Muscle of leg (tissue), 11 donors: ENCODE data around the gene LRRC46. TPM values are rescaled to one million over a fixed set of nuclear protein-coding genes. Genes with fewer than 3 reads are reported as not detected.

ENCODE experiments used
- DNase-seq: peaks from one replicate; pipeline ENCODE4 v3.0.0; 2013
- H3K27ac ChIP-seq: one replicate; pipeline ENCODE4 v1.5.1; 2013; ENCODE audit warnings: mild to moderate bottlenecking, low read length, control low read depth
- H3K27me3 ChIP-seq: one replicate; pipeline ENCODE4 v1.6.1; 2013; ENCODE audit warnings: low read length; ENCODE audit not compliant: control insufficient read depth, insufficient read depth
- H3K36me3 ChIP-seq: one replicate; pipeline ENCODE4 v1.6.1; 2013; ENCODE audit warnings: low read length; ENCODE audit not compliant: control insufficient read depth, insufficient read depth
- H3K4me1 ChIP-seq: one replicate; pipeline ENCODE4 v1.6.1; 2013; ENCODE audit warnings: low read length; ENCODE audit not compliant: control insufficient read depth, insufficient read depth
- H3K4me3 ChIP-seq: one replicate; pipeline ENCODE4 v1.5.1; 2013; ENCODE audit warnings: low read length, control low read depth
- H3K9me3 ChIP-seq: replicated peaks from 2 replicates; pipeline ENCODE4 v1.6.1; 2013; ENCODE audit warnings: low read depth, low read length; ENCODE audit not compliant: control insufficient read depth
- WGBS: methylation state at CpG from one replicate; pipeline ENCODE4 v1.1.5; 2013; ENCODE audit warnings: missing lambda C conversion rate; ENCODE audit not compliant: insufficient coverage; 5-methylcytosine and 5-hydroxymethylcytosine counted together
- polyA plus RNA-seq, 8 donors: library from polyadenylated mRNA; unstranded; fragments of 120-200 nt; gene quantifications; one replicate each; pipeline versions ENCODE4 v1.2.1 to v1.2.3, GENCODE V29; 2013; ENCODE audit warnings: inconsistent platforms in 1 of 8, low replicate concordance in 1 of 8; ENCODE audit not compliant: insufficient read length in 8 of 8, insufficient read depth in 1 of 8
- total RNA-seq: library from RNA; stranded (reverse); fragments of 120-200 nt; gene quantifications from one replicate; pipeline ENCODE4 v1.2.4, GENCODE V29; 2013

LRRC46 gene
- total and polyA plus RNA-seq, 9 donors, result 0.04 to 1.6 (median 1.1) TPM

DNA sequence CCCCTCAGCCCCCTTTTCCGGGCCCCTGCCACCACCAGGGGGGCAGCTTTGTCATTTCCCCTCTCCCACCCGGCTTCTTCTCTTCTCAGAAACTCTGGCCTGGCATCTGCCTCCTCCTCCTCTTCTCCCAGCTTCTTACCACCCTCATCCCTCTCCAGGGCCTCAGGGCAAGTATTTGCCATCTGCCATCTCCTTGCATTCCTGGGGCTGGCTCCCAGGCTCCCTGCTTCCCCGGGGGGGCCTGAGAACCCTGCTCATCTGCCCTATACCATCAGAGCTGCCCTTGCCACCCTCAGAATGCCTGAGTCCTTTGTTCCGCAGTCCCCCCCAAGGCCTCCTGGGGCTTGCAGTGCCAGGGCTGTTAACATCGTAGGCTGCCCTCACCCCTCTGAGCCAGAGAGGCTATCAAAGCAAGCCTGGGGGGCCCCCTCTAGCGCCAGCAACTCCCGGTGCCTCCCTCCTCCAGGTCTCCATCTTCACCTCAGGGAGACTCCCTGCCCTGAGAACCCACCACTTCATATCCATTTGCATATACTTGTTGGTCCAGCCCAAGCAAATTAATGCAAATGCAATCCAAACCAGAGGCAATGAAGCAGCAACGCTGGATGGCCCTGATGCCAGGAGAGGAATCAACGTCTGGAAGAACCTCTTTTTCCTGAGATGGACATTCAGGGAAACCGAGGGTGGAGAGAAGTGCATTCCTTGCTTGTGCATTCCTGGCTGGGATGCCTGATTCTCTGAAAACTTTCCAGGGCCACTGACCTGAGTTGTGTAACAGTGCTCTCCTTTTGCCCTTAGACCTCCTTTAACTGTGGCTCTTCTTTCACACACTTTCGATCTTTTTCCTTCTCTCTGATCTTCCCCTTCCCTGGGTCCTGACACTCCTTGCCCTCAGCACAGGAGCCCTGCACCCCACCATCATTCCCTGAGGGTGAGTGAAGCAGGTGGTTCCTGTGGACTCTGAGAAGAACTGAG lies 43.8 kb downstream of the LRRC46 start:
- no peak overlapping the region for H3K4me3 ChIP-seq
- H3K4me1 ChIP-seq, result peaks cover 12% of the 10 kb centered on the region
- WGBS, result 34% methylated on average over 10 of the region's 11 CpGs
- peaks cover 88% of the 10 kb centered on the region for H3K27me3 ChIP-seq
- H3K9me3 ChIP-seq, result no peaks in the 10 kb centered on the region
- no peaks in the 10 kb centered on the region for H3K36me3 ChIP-seq
- no peak overlapping the region for H3K27ac ChIP-seq
- no peak for DNase-seq

DNA sequence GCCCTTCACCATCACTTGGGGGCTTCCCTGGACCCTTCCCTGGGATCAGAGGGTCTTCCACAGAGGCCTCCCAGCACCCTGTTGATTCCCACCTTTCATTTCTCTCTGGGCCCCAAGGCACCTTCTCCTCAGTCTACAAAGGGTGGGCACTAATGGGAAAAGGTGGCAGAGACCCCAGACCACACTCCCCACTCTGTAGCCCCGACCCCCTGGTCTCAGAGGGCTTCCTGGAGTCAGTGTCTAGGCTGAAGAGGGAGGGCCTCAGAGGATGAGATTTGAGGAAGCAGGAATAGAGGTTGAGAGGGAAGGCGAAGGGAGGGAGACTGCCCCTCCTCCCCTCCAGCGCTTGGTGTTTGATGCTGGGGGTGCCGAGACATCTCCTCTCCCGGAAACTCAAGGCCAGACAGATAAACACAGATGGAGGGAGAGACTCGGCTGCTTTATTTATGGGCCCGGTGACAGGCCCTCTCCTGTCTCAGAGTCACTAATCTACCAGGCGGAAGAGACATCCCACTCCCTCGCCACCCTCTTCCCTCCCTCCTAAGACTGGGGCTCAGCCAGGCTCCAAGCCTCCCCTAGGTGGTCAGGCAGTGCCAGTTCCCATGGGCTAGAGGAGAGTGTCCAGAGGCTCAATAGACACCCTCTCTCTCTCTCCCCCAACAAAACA lies 46.0 kb downstream of the LRRC46 start:
- Histone ChIP-seq H3K4me1 (peaks cover 12% of the 10 kb centered on the region), H3K27ac (no peak overlapping the region), H3K4me3 (no peak overlapping the region), H3K27me3 (peaks cover 74% of the 10 kb centered on the region), H3K36me3 (no peaks in the 10 kb centered on the region), H3K9me3 (no peaks in the 10 kb centered on the region)
- DNase-seq, result no peak
- no CpG with 5 or more reads among the region's 9 CpGs for WGBS

DNA sequence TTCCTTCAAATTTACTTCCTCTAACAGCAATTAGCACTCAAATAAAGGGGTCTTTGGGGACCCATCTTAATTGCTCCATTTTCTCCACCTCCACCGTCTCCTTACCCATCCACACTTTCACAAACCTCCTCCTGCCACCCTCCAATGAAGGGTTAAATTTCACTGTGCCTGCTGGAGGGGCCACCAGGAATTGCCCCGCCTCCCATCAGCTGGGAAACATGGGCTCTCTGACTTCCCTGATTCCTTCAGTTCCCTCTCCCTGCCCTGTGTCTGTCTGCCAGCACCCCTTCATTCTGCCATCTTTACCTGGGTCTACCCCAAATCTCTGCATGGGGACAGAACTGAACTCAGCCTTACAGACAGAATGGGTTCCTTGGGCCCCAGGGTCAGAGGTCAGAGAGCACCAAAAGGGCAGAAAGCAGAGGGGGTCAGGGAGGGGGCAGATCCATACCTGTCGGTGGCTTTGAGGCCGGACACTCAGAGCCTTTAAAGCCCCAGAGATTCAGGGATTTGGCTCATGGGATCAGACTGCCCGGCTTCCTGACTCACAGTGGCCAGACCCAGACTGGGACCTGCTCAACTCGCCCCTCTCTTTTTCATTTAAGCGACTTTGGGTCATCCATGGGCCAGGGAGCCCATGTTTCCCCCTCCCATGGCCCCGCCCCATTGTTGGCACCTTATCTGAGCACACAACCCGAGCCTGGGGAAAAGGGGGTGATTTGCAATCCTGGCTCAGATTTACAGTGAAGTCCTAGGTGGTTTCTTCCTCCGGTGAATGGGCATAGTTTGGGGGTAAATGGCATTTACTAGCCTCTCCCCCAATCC lies 46.9 kb downstream of the LRRC46 start:
- H3K27me3 ChIP-seq, result peaks cover 69% of the 10 kb centered on the region
- no peaks in the 10 kb centered on the region for H3K9me3 ChIP-seq
- no peak for DNase-seq
- no peak overlapping the region for H3K27ac ChIP-seq
- no peak overlapping the region for H3K4me3 ChIP-seq
- H3K4me1 ChIP-seq, result peaks cover 6% of the 10 kb centered on the region
- no peaks in the 10 kb centered on the region for H3K36me3 ChIP-seq
- 18% methylated on average over 5 of the region's 10 CpGs for WGBS

DNA sequence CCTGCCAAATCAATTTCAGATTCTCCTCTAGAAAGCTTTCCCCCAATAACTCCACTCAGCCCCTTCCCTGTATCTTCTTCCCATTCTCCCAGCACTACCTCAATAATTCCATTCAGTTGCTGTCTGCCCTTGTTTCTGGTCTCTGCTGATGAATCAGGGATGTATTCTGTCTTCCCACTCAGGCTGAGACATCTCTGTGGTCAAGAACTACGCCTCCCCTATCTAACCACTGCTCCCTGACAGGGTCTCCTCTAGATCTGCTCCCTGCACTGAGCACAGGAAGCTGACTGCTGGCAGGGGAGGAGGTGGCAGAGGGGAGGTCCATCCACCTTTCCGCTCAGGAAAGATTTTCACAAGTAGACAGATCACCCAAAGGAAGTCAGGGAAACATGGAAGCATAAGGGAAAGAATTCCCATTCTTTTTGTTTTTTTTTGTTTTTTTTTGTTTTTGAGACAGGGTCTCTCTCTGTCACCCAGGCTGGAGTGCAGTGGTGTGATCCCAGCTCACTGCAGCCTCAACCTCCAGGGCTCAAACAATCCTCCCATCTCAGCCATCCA lies 47.6 kb downstream of the LRRC46 start:
- H3K4me3 ChIP-seq, result no peak overlapping the region
- H3K36me3 ChIP-seq, result no peaks in the 10 kb centered on the region
- no peak for DNase-seq
- H3K27me3 ChIP-seq, result peaks cover 69% of the 10 kb centered on the region
- H3K27ac ChIP-seq, result no peak overlapping the region
- peaks cover 10% of the 10 kb centered on the region for H3K4me1 ChIP-seq
- no peaks in the 10 kb centered on the region for H3K9me3 ChIP-seq
- WGBS, result no CpG with 5 or more reads among the region's 2 CpGs

DNA sequence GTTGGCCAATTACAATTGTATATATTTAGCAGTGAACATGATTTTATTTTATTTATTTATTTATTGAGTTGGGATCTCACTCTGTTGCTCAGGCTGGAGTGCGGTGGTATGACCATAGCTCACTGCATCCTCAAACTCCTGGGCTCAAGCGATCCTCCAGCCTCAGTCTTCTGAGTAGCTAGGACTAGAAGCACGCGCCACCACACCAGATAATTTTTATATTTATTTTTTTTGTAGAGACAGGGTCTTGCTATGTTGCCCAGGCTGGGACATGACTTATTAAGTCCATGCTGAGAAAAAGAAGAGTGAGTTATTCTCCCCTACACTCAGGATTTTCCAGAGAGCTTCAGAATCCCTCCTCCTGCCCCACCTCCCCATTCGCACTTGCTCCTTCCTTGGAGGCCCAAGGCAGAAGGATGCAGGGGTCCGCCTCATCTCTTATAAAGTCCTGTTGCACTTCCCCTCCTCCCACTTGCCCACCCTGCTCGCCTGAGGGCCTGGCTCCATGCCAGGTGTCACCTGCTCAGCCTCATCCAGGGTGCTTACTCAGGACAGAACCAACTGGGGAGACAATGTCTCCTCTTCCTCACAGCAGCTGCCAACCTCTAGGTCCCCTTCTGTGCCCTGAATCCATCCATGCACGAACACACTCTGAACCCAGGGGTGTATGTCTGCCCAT lies 48.4 kb downstream of the LRRC46 start:
- Histone ChIP-seq H3K9me3 (no peaks in the 10 kb centered on the region), H3K4me3 (no peak overlapping the region), H3K27ac (no peak overlapping the region), H3K4me1 (peaks cover 15% of the 10 kb centered on the region), H3K36me3 (no peaks in the 10 kb centered on the region), H3K27me3 (peaks cover 69% of the 10 kb centered on the region)
- no peak for DNase-seq
- WGBS, result 64% methylated on average over 4 of the region's 8 CpGs

DNA sequence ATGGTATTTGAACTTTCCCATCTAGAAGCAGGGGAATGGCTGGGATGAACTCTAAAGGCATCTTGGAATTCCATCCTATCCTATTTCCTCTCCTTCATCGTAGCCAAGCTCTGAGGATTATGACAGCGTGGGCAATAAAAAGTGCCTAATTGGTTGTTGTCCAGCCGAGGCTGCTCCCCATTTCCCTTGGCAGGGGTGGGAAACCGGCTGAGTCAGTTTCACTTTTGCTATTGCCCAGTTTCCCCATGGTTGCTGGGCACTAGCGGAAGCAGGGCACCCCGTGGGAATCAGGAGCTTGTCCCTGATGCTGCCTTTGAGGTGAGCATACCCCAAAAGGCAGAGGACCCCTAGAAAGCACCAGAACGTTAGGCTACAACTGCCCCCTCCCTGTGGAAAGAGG lies 50.8 kb downstream of the LRRC46 start:
- 22% methylated on average over 4 of the region's 7 CpGs for WGBS
- Histone ChIP-seq H3K4me3 (no peak overlapping the region), H3K9me3 (no peaks in the 10 kb centered on the region), H3K4me1 (peaks cover 20% of the 10 kb centered on the region), H3K27me3 (peaks cover 60% of the 10 kb centered on the region), H3K36me3 (no peaks in the 10 kb centered on the region), H3K27ac (no peak overlapping the region)
- DNase-seq, result no peak

DNA sequence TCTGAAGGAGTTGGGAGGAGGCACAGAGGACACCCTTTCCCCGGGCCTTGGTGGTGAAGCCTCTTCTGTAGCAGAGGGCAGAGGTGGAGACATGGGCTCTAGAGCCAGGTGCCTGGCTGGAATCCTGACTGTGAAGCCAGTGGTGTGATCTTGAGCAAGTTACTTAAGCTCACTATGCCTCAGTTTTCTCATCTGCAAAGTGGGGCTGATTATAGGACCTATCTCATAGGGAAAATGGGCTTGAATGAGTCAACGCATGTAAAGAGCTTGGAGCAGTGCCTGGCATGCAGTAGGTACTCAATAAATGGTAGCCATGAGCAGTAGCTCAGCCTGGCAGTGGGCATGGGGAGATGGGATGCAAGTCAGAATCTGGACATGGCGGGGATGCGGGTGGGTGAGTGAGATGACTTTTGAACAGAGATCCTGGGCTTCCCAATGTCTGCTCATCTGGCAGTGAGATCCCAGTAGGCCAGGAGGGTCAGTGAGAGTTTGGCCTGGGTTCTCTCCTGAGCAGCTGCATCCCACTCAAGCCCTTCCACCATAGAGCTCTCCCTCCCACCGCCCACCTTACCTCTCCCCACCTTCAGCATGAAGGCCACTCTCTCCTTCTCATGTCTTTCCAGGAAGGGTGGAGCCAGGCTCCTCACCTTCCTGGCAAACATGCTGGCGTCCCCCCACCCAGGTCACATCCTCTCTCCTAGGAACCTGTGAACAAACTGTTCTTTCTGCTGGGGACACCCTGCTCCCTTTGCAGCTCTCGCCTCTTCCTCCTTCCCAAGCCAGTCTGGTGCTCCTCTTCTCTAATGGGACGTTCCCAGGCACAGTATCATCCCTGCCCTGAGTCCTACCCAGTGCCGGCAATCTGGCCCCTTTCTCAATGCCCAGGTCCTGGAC lies 51.5 kb downstream of the LRRC46 start:
- H3K9me3 ChIP-seq, result no peaks in the 10 kb centered on the region
- no peak overlapping the region for H3K4me3 ChIP-seq
- H3K36me3 ChIP-seq, result no peaks in the 10 kb centered on the region
- peaks cover 53% of the 10 kb centered on the region for H3K27me3 ChIP-seq
- H3K27ac ChIP-seq, result no peak overlapping the region
- H3K4me1 ChIP-seq, result peaks cover 20% of the 10 kb centered on the region
- DNase-seq, result no peak
- WGBS, result 74% methylated on average over 6 of the region's 9 CpGs

DNA sequence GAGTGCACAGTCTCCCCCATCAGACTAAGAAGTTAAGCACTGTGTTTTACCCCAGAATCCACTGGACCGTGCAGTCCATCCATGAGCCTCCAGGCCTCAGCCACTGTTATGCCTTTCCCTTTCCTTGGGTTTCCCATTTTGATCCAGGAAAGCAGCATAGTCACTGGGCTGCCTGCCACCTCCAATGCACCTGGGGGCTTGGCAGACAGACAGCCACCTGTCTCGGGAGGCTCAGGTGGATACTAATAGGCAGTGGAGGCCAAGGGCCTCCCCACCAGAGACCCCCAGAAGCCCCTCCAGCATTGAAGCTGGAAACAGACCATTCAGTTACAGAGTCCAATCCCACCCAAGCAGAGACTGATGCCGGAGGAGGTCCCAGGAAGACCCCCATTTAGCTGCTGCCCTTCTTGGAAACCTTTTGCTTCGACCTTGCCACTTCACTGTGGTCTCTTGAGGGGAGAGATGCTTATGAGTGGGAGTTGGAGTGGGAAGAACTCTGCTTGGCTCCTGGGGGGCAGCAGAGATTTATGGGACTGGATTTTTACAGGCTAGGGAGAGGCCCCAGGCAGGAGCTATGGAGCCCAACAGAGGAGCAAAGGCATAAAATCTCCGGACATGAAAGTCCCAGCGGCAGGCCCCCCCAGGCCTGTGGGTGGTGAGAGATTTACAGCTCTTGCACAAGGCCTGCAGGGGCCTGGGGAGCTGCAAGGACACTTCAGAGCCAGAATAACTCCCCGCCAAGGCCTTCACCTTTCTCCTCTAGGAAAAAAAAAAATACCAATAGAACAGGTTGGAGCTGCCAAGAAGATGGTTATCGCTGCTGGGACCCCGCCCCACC lies 52.3 kb downstream of the LRRC46 start:
- H3K9me3 ChIP-seq, result no peaks in the 10 kb centered on the region
- H3K27ac ChIP-seq, result no peak overlapping the region
- DNase-seq, result no peak
- H3K27me3 ChIP-seq, result peaks cover 44% of the 10 kb centered on the region
- H3K4me3 ChIP-seq, result no peak overlapping the region
- peaks cover 20% of the 10 kb centered on the region for H3K4me1 ChIP-seq
- no peaks in the 10 kb centered on the region for H3K36me3 ChIP-seq
- 42% methylated on average over 2 of the region's 9 CpGs for WGBS
